UCSD-AML1 (cell line): Measurements from ENCODE around the gene MEAF6.

Experiments
- DNase-seq: peaks from one replicate; lab custom pipeline; 2025; ENCODE audit not compliant: unreplicated experiment; lab: John Stamatoyannopoulos, UW

Gene MEAF6

DNA sequence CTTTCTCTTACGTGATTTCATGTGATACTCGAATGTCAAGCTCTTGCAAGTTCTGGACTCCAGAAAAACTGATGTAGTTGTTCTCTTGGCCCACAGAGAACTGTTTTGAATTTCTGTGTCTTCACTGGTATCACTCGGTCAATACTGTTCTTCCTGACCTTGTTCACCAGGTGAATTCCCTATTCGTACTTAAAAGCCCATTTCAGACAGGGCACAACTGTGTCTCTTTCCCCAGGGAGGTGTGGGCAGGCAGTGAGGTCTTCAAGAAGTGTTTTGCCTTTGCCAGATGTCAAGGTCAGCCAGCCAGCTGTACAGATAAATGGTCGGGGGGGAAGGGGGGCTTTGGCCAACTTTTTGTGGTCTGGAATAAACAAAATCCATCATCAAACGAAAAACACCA, 67.7 kb downstream of the MEAF6 start:
- DNase-seq = no peak

DNA sequence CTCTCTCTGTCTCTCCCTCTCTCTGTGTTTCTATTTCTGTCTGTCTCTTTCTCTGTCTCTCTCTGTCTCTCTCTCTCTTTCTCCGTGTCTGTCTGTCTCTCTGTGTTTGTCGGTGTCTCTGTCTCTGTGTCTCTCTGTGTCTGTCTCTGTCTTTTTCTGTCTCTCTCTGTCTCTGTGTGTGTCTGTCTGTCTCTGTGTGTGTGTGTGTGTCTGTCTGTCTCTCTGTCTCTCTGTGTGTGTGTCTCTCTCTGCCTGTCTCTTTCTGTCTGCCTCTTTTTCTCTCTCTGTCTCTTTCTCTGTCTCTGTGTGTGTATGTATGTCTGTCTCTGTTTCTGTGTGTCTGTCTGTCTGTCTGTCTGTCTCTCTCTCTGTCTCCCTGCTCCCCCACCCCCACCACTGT, 71.9 kb downstream of the MEAF6 start:
- no peak for DNase-seq
